ENCODE measurements around the gene PTPRU. TPM values are rescaled to one million over a fixed set of nuclear protein-coding genes. Genes with fewer than 3 reads are reported as not detected.

Gene PTPRU
- total RNA-seq, 5 donors from 2014 or later (not counting 1 experiment from before 2014, with no cell fraction given) = 0.13 to 0.82 (median 0.33) TPM; not detected in 2

DNA sequence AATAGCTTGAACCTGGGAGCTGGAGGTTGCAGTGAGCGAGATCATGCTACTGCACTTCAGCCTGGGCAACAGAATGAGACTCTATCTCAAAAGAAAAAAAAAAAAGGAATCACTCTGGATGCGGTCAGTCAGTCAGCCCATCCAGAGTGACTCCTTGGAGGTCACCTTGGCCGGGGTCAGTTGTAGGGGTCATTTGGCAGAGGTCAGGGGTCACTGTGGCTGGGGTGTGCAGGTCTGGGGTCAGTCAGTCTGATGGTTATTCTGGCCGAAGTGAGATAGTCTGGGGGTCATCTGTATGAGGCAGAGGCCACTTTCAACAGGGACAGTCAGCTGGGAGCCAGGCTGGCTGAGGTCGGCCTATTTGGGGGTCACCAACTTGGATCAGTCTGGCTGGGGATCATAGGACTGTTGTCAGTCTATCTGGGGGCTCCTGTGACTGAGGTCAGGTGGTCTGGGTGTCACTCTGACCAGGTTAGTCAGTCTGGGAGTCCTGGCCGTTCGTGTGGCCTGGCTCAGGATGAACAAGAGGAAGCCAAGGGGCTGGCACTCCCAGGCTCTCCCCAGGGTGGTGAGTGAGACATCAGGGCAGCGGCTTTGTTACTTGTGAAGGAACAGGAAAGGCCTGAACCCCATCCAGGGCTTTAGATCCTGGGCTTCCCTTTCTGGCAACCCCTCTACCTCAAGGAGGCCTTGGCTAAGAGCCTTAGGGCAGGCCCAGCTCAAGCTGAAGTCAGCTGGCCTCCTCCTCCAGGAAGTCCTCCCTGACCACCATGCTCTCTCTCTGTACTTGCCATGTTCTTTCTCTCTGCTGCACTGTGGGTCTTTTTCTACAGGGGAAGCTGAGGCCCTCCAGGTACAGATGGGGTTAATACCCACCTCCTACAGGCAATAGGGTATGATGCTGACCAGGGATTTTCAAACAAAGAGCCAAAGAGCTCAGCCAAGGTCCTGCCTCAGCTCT is 15.1 kb downstream of the PTPRU start:
- H3K4me3 ChIP-seq (ENCODE audit: control insufficient read depth in 1 of 2, extremely low read depth in 1 of 2, low read length in 1 of 2) = no peak overlapping the region
- no peaks in the 10 kb centered on the region for H3K9me3 ChIP-seq
- no peak for DNase-seq
- H3K9me3 Mint-ChIP-seq = no peaks in the 10 kb centered on the region
- H3K27me3 ChIP-seq (replicated peaks in 1 of 2; ENCODE audit: control insufficient read depth in 2 of 2, extremely low read depth in 1 of 2, insufficient read depth in 2 of 2, low read length in 1 of 2) = peaks cover 0 to 48% of the 10 kb centered on the region in 2 experiments
- H3K27ac Mint-ChIP-seq = no peak overlapping the region
- ChIA-PET POLR2A (no interaction called here), CTCF (no interaction called here)
- no peaks in the 10 kb centered on the region for H3K36me3 ChIP-seq (ENCODE audit: control insufficient read depth in 2 of 2, extremely low read depth in 1 of 2, insufficient read depth in 1 of 2, low read length in 1 of 2)
- no peak overlapping the region for H3K27ac ChIP-seq (ENCODE audit: low read length)
- WGBS (ENCODE audit: insufficient coverage) = 77% methylated on average over 8 of the region's 8 CpGs
- H3K4me1 ChIP-seq (ENCODE audit: control insufficient read depth in 1 of 2, extremely low read depth in 1 of 2, insufficient read depth in 2 of 2, low read length in 2 of 2) = no peaks in the 10 kb centered on the region
- no peaks in the 10 kb centered on the region for H3K4me1 Mint-ChIP-seq
- peaks cover 21 to 26% of the 10 kb centered on the region in 2 donors for H3K27me3 Mint-ChIP-seq
- H3K36me3 Mint-ChIP-seq = no peaks in the 10 kb centered on the region
- no peak overlapping the region for H3K4me3 Mint-ChIP-seq
- ATAC-seq (replicated peaks in 1 of 4) = no peak

DNA sequence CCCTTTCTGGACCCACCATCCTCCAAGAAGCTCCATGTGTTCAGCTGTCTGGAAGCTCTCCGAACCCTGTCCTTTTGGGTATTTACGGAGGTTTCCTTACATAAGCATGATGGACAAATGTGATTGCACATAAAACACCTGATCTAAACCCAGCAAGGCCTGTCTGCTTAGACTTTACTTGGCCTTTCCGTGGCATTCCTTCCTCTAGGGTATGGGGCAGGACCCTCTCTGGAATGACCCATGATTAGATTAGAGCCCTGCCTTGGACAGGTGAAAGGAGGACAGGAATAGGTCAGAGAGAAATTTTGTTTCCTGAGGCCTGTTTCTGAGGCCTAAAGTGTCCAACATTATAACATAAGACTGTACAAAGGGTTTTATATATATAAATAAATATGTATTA is 16.9 kb downstream of the PTPRU start:
- ATAC-seq (replicated peaks in 1 of 4) = no peak
- Mint-ChIP-seq H3K4me3 (no peak overlapping the region), H3K27me3 (peaks cover 13 to 25% of the 10 kb centered on the region in 2 donors), H3K4me1 (no peaks in the 10 kb centered on the region), H3K36me3 (no peaks in the 10 kb centered on the region), H3K9me3 (no peaks in the 10 kb centered on the region), H3K27ac (no peak overlapping the region)
- Histone ChIP-seq H3K4me1 (ENCODE audit: control insufficient read depth in 1 of 2, extremely low read depth in 1 of 2, insufficient read depth in 2 of 2, low read length in 2 of 2) (no peaks in the 10 kb centered on the region), H3K36me3 (ENCODE audit: control insufficient read depth in 2 of 2, extremely low read depth in 1 of 2, insufficient read depth in 1 of 2, low read length in 1 of 2) (no peaks in the 10 kb centered on the region), H3K27me3 (replicated peaks in 1 of 2; ENCODE audit: control insufficient read depth in 2 of 2, extremely low read depth in 1 of 2, insufficient read depth in 2 of 2, low read length in 1 of 2) (peaks cover 0 to 49% of the 10 kb centered on the region in 2 experiments), H3K27ac (ENCODE audit: low read length) (no peak overlapping the region), H3K9me3 (no peaks in the 10 kb centered on the region), H3K4me3 (ENCODE audit: control insufficient read depth in 1 of 2, extremely low read depth in 1 of 2, low read length in 1 of 2) (no peak overlapping the region)
- 100% methylated on average over 2 of the region's 3 CpGs for WGBS (ENCODE audit: insufficient coverage)
- ChIA-PET CTCF (no interaction called here), POLR2A (no interaction called here)
- DNase-seq = no peak

DNA sequence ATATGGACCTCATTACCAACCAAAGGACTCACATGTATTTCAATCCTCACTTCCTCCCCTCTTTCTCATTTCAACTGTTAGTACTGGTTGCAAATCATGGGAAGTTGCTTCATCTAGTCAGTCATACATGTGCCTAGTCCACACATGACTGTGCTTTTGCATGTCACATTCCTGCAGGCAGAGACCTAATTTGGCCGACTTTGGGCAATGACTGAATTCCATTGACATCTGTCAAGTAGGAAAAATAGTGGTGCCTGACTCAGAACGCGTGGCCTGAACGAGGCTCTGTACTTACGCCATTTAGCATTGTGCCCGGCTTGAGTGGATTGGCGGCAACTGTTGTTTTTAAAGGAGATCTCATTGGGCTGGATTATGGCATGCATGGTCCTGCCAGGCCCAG is 18.0 kb downstream of the PTPRU start:
- Mint-ChIP-seq H3K9me3 (no peaks in the 10 kb centered on the region), H3K4me1 (no peaks in the 10 kb centered on the region), H3K36me3 (no peaks in the 10 kb centered on the region), H3K27ac (no peak overlapping the region), H3K4me3 (no peak overlapping the region), H3K27me3 (peaks cover 17 to 29% of the 10 kb centered on the region in 2 donors)
- Histone ChIP-seq H3K9me3 (no peaks in the 10 kb centered on the region), H3K36me3 (ENCODE audit: control insufficient read depth in 2 of 2, extremely low read depth in 1 of 2, insufficient read depth in 1 of 2, low read length in 1 of 2) (no peaks in the 10 kb centered on the region), H3K27me3 (replicated peaks in 1 of 2; ENCODE audit: control insufficient read depth in 2 of 2, extremely low read depth in 1 of 2, insufficient read depth in 2 of 2, low read length in 1 of 2) (peaks cover 0 to 50% of the 10 kb centered on the region in 2 experiments), H3K4me1 (ENCODE audit: control insufficient read depth in 1 of 2, extremely low read depth in 1 of 2, insufficient read depth in 2 of 2, low read length in 2 of 2) (peaks cover 0 to 5% of the 10 kb centered on the region in 2 experiments), H3K4me3 (ENCODE audit: control insufficient read depth in 1 of 2, extremely low read depth in 1 of 2, low read length in 1 of 2) (no peak overlapping the region), H3K27ac (ENCODE audit: low read length) (no peak overlapping the region)
- ATAC-seq (replicated peaks in 1 of 4) (no peak), DNase-seq (no peak)
- POLR2A ChIA-PET = no interaction called here
- CTCF ChIA-PET = no interaction called here
- WGBS (ENCODE audit: insufficient coverage) = 93% methylated on average over 7 of the region's 7 CpGs

DNA sequence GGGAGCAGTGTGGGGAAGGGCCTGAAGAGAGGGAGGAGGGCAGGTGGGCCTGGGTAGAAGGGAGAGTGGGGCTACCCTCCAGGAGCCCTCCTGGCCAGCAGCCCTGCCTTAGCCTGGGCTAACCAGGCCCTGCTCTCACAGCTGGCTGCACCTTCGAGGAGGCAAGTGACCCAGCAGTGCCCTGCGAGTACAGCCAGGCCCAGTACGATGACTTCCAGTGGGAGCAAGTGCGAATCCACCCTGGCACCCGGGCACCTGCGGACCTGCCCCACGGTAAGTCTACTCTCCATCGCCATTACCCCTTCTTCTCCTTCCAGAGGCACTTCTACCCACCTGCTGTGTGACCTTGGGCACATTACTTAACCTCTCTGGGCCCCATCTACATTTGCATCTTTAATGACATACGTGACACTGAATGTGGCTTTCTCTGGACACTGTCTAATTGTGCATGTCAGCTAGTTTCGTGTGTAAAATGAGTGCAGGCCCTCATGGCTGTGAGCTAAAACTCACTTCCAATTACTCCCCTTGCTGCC is 18.9 kb downstream of the PTPRU start:
- peaks cover 0 to 12% of the 10 kb centered on the region in 2 experiments for H3K4me1 ChIP-seq (ENCODE audit: control insufficient read depth in 1 of 2, extremely low read depth in 1 of 2, insufficient read depth in 2 of 2, low read length in 2 of 2)
- H3K4me3 ChIP-seq (ENCODE audit: control insufficient read depth in 1 of 2, extremely low read depth in 1 of 2, low read length in 1 of 2) = no peak overlapping the region
- ATAC-seq (replicated peaks in 1 of 4) (no peak), DNase-seq (no peak)
- no peaks in the 10 kb centered on the region for H3K9me3 ChIP-seq
- POLR2A ChIA-PET = no interaction called here
- H3K27ac ChIP-seq (ENCODE audit: low read length) = no peak overlapping the region
- CTCF ChIA-PET = no interaction called here
- Mint-ChIP-seq H3K4me1 (peaks cover 2 to 4% (median 2%) of the 10 kb centered on the region in 3 donors), H3K4me3 (no peak overlapping the region), H3K36me3 (no peaks in the 10 kb centered on the region), H3K27ac (no peak overlapping the region), H3K9me3 (no peaks in the 10 kb centered on the region), H3K27me3 (peaks cover 12 to 26% of the 10 kb centered on the region in 2 donors)
- peaks cover 0 to 52% of the 10 kb centered on the region in 2 experiments for H3K27me3 ChIP-seq (replicated peaks in 1 of 2; ENCODE audit: control insufficient read depth in 2 of 2, extremely low read depth in 1 of 2, insufficient read depth in 2 of 2, low read length in 1 of 2)
- H3K36me3 ChIP-seq (ENCODE audit: control insufficient read depth in 2 of 2, extremely low read depth in 1 of 2, insufficient read depth in 1 of 2, low read length in 1 of 2) = no peaks in the 10 kb centered on the region
- 77% methylated on average over 10 of the region's 10 CpGs for WGBS (ENCODE audit: insufficient coverage)

DNA sequence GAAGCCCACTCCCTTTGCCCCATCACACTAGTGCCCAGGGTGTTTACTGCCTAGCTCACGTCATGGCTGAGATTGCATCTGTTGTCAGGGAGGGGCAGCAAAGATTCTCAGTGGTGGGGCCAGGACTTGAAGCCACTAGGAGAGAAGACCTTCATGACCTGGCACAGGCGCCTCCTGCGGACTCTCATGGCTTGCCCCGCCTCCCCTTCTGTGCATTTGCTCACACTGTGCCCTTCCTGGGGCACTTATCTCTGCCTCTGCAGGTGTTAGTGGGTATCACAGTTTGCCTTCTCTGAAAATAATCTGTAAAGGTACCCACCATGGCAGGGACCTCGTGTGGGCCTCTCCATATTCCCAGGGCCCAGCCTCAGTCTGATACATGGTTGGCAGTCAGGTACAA is 20.1 kb downstream of the PTPRU start:
- DNase-seq = no peak
- ChIA-PET POLR2A (no interaction called here), CTCF (no interaction called here)
- Mint-ChIP-seq H3K4me3 (no peak overlapping the region), H3K27ac (no peak overlapping the region), H3K4me1 (peaks cover 5 to 11% (median 6%) of the 10 kb centered on the region in 3 donors), H3K27me3 (peaks cover 24 to 36% of the 10 kb centered on the region in 2 donors), H3K9me3 (no peaks in the 10 kb centered on the region), H3K36me3 (no peaks in the 10 kb centered on the region)
- H3K9me3 ChIP-seq = no peaks in the 10 kb centered on the region
- peaks cover 3 to 52% of the 10 kb centered on the region in 2 experiments for H3K27me3 ChIP-seq (replicated peaks in 1 of 2; ENCODE audit: control insufficient read depth in 2 of 2, extremely low read depth in 1 of 2, insufficient read depth in 2 of 2, low read length in 1 of 2)
- no peak overlapping the region for H3K4me3 ChIP-seq (ENCODE audit: control insufficient read depth in 1 of 2, extremely low read depth in 1 of 2, low read length in 1 of 2)
- no peak for ATAC-seq (replicated peaks in 1 of 4)
- 80% methylated on average over 2 of the region's 5 CpGs for WGBS (ENCODE audit: insufficient coverage)
- no peaks in the 10 kb centered on the region for H3K36me3 ChIP-seq (ENCODE audit: control insufficient read depth in 2 of 2, extremely low read depth in 1 of 2, insufficient read depth in 1 of 2, low read length in 1 of 2)
- peaks cover 0 to 16% of the 10 kb centered on the region in 2 experiments for H3K4me1 ChIP-seq (ENCODE audit: control insufficient read depth in 1 of 2, extremely low read depth in 1 of 2, insufficient read depth in 2 of 2, low read length in 2 of 2)
- H3K27ac ChIP-seq (ENCODE audit: low read length) = no peak overlapping the region

DNA sequence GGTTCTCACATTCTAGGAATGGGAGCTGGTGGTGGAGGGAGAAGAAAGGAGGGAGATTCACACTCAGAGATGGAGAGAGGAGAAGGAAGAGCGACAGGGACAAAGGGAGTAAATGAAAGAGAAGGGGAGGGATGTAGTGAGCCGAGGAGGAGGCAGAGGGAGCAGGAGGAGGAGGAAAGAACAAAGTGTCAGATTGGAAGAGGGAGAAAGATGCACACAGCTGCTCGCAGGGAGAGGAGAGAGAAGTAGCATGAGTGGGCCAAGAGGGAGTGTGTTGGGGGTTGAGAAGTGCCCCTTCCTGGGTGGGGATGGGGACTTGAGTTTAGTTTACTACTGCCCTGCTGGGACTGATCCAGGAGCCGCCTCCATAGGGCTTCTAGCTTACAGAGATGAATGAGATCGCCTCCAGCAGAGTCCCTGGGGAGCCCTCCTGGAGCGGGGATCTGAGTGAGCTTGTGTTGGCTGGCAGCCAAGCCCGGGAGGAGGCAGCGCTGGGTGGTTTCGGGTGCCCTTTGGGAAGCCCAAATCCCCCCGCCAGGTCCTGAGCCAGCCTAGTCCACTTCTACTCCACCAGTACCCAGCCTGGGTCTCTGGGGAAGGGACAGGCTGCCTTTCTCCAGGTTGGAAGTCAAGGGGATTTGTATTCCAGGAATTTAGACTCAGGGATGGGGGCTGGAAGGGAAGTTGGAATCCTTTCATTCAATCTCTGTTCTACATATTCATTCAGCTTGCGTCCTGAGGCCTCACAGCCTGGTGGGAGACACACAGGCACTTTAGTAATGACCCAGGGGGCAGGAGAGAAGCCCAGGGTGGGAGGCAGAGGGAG is 20.9 kb downstream of the PTPRU start:
- WGBS (ENCODE audit: insufficient coverage) = 67% methylated on average over 7 of the region's 11 CpGs
- ATAC-seq (replicated peaks in 1 of 4) = no peak
- no peak overlapping the region for H3K27ac Mint-ChIP-seq
- peaks cover 28 to 44% of the 10 kb centered on the region in 2 donors for H3K27me3 Mint-ChIP-seq
- ChIA-PET CTCF (no interaction called here), POLR2A (no interaction called here)
- peaks cover 0 to 16% of the 10 kb centered on the region in 2 experiments for H3K4me1 ChIP-seq (ENCODE audit: control insufficient read depth in 1 of 2, extremely low read depth in 1 of 2, insufficient read depth in 2 of 2, low read length in 2 of 2)
- H3K36me3 Mint-ChIP-seq = no peaks in the 10 kb centered on the region
- no peak for DNase-seq
- no peaks in the 10 kb centered on the region for H3K9me3 ChIP-seq
- H3K4me3 Mint-ChIP-seq = no peak overlapping the region
- H3K27ac ChIP-seq (ENCODE audit: low read length) = no peak overlapping the region
- H3K4me1 Mint-ChIP-seq = peaks cover 5 to 11% (median 6%) of the 10 kb centered on the region in 3 donors
- H3K9me3 Mint-ChIP-seq = no peaks in the 10 kb centered on the region
- no peak overlapping the region for H3K4me3 ChIP-seq (ENCODE audit: control insufficient read depth in 1 of 2, extremely low read depth in 1 of 2, low read length in 1 of 2)
- no peaks in the 10 kb centered on the region for H3K36me3 ChIP-seq (ENCODE audit: control insufficient read depth in 2 of 2, extremely low read depth in 1 of 2, insufficient read depth in 1 of 2, low read length in 1 of 2)
- H3K27me3 ChIP-seq (replicated peaks in 1 of 2; ENCODE audit: control insufficient read depth in 2 of 2, extremely low read depth in 1 of 2, insufficient read depth in 2 of 2, low read length in 1 of 2) = peaks cover 3 to 51% of the 10 kb centered on the region in 2 experiments

Measured in T-cell (primary cell).